Prostate gland (tissue), 2 donors: ENCODE results near the gene RMND5A.

Experiments used
- CTCF ChIP-seq, 4 experiments: fragments of 200-600 bp in 2 of 4; fragments of 450-650 bp in 2 of 4; sonication (generic) in 2 of 4; IDR thresholded peaks; 1 replicate in 3 of 4; 2 replicates in 1 of 4; pipeline ENCODE4 v1.5.1; 2016 to 2019; ENCODE audit warnings: antibody characterized with exemption in 4 of 4, mild to moderate bottlenecking in 2 of 4, moderate library complexity in 2 of 4
- POLR2A ChIP-seq: fragments of 450-650 bp; IDR thresholded peaks from one replicate; pipeline ENCODE4 v1.6.1; 2016; ENCODE audit warnings: antibody characterized with exemption, mild to moderate bottlenecking
- POLR2AphosphoS5 ChIP-seq: sonication (generic); formaldehyde crosslinking; IDR thresholded peaks from one replicate; pipeline ENCODE4 v1.6.1; 2017; ENCODE audit warnings: antibody characterized with exemption

GRCh38 chr2:86807133-86807467 lies 87.0 kb downstream of the RMND5A start:
- TF ChIP-seq POLR2AphosphoS5, result no peak
- no peak for TF ChIP-seq CTCF (IDR thresholded peaks at IDR 0.05)
- no peak for TF ChIP-seq POLR2A
